CD4-positive, alpha-beta T cell treated with Interleukin-17A for 4 hours (primary cell): ENCODE data around the gene EEPD1.

Experiments used
- DNase-seq: peaks from one replicate; pipeline ENCODE4 v3.0.0-alpha.2; 2020; ENCODE audit warnings: mixed read lengths

EEPD1 gene

DNA sequence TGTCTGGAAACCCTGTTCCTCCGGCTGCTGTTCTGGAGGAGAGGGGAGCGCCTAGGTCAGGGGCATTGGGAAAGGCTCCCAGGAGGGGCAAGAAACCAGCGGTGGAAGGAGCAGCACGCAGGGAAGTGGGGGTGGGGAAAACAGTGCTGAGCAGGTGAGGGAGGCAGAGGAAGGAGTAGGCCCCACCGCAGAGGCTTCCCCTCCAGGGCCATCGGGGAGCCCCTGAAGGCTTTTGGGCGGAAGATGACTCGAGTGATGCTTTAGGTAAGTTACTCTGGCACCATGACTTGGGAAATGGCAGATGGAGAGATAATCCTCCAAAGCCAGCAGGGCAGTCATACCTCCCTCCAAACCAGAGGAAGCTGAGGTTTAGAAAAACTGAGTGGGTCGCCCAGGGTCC, 130.1 kb downstream of the EEPD1 start:
- DNase-seq, result peak; percentile 22

DNA sequence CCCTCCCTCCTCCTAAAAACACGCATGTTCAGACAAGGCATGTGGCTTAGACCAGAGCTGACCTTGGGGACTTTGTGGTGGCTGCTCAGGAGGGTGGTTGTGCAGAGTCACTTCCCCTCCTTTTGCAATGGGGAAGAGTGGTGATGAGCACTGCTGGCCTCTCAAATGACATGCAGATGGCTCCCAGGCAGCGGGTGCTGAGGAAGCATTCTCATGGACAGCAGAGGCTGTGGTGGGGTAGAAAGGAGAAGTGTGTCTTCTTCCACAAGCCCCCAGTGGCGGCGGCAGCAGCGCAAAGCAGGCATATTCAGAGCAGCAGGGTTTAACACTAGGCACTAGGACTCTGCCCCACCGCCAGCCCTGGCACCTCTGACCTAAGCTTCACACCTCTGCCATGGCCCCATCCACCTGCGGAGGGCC, 130.7 kb downstream of the EEPD1 start:
- peak; percentile 13 for DNase-seq

DNA sequence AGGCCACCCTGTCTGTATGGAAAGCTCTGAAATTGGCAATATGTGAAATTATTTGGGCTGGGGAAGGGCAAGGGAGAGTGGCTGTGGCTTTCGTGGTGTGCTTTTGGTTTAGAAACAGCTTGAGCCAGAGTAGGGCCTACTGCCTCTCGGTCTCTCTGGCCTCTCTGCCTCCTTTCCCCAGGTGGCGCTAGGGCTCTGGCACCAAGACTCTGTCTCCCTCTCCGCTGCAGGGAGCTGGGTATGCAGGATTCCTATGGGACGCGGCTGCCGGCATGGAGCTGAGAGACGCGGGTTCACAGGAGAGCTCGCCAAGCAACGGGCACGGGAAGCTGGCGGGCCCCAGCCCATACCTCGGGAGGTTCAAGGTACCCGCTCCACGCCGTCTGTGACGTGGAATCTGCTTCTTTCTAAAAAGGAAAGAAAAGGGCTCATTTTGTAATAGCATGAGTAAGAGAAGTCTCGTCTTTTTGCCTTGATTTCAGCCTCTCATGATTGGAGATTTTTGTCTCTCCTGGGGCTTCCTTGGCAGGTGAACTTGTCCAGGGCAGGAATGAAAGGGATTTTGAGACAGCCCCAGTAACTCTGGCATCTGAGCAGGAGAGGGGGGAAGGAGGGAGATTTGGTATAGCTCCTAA, 131.5 kb downstream of the EEPD1 start:
- no peak for DNase-seq

DNA sequence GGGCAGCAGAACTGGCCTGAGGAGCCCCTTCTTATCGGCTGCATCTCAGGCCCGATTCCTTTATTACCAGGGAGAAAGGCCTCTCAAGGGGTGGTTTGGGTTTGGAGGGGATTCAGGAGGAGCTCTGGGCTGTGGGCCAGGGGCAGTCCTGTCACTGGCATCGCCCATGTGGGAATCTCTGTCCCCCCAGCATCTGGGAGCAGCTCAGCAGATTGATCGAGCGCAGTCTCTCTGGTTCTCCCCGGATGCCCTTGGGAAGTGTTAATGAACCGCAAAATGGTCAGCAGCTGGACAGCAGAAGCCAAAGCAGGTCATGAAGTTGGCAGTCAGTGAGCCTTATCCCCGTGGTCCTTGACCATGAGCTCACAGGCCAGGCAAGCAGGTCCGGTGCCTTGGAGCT, 132.2 kb downstream of the EEPD1 start:
- no peak for DNase-seq

DNA sequence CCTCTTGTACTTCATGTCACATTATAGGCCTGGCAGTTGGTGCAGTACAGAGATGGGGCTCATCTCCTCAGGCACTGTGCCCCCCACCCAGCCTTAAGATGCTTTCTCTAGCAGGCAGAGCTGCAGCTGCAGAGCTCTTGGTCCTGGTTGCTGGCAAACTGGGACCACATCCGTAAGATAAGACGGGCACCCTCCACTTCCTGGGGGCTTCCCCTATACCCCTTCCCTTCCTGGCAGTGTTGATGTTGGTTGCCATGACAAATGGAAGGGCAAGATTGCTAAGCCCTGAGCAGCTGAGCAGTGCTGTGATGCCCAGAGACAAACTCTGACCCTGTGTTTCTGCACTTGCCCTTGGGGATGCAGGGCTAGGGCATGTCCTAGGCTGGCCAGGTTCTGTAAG, 133.2 kb downstream of the EEPD1 start:
- peak; percentile 67 for DNase-seq

DNA sequence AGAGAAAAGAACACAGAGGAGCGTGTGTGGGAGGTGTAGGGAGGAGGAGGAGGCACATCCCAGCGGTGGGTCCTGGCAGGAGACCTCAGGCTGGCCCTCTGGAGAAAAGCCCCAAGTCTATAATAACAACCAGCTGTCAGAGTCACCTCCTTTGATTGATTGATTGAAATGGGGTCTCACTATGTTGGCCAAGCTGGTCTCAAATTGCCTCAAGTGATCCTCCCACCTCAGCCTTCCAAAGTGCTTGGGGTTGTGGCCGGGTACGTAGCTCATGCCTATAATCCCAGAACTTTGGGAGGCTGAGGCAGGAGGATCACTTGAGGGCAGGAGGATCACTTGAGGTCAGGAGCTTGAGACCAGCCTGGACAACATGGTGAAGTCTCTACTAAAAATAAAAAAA, 133.6 kb downstream of the EEPD1 start:
- no peak for DNase-seq

DNA sequence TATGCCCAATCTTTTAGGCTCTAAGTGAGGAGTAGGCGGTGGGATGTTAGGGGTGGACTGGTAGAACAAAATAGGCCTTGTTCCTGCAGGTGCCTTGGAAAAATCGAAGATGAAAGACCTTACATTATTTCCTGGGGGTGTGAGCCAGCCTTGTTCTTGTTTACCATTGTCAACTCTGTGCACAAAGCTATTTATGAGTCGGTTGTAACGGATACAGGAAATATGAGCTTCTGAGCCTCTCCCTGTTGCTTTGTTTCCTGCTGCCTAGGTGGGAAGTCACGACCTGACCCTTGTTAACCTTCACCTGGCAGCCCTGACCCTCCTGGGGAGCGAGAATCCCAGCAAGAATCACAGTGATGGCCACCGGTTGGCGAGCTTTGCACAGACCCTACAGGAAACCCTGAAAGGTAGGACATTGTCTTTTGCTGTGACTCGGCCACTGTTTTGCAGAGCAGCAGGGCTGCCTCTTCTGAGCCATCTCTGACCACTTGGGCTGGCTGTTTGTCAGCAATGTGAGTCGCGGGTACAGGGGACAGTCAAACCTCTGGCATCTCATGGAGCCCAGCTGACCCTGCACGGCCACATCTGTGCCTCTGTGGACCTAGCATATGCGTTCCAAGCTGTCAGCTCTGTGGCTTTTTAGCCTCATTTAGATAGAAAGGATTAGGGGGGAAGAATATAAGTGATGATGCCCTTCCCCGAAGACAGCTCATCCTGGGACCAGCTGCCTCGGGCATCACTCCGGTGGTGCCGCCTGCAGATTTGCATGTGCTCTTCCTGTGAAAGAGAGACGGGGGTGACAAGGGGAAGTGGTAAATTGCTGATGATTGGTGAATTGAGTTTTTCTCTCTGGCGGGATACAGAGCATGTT, 134.6 kb downstream of the EEPD1 start:
- DNase-seq, result peak; percentile 61

DNA sequence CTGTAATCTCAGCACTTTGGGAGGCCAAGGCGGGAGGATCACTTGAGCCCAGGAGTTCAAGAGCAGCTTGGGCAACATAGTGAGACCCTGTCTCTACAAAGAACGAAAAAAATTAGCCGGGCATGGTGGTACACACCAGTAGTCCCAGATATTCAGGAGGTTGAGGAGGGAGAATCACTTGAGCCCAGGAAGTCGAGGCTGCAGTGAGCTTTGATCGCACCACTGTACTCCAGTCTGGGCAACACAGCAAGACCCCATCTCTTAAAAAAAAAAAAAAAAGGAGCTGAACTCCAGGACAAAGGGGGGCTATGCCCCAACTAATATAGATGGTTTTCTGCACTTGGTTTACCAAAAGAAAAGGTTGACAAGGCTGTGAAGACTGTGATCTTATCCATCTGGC, 135.4 kb downstream of the EEPD1 start:
- no peak for DNase-seq

DNA sequence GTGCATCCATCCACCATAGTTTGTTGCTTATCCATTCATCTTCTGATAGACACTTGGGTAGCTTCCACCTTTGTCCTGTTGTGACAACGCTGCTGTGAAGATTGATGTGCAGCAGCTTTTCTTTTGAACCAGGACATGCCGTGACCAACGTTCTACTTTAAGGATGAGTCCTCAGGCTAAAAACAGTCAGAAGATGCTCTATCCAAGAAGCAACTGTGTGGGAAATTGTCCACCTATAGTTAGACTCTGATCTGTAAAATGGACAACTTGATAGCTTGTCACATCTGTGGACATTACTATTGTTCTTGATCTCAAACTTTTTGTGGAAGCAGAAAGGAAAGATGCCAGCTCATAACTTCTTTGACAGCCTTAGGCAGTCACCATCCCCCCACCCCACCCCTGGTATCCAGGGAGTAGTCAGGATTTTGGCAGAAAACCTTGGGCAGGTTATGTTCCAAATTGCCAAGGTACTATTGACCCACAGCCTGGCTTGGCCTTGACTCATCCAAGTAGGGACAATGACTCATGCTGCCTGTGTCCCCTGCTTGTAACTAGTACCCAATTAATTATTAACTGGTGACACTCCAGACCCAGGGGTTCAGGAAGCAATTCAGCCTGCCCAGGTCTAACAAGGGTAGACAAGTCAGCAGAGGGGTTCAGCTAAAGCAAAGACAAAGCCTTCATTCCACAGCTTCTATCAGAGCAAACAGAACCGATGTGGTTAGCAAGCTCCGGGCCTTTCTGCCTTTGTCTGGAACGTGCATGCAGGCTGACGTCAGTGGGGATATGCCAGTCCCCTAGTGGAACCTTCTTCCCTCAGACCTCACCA, 137.0 kb downstream of the EEPD1 start:
- DNase-seq, result no peak

DNA sequence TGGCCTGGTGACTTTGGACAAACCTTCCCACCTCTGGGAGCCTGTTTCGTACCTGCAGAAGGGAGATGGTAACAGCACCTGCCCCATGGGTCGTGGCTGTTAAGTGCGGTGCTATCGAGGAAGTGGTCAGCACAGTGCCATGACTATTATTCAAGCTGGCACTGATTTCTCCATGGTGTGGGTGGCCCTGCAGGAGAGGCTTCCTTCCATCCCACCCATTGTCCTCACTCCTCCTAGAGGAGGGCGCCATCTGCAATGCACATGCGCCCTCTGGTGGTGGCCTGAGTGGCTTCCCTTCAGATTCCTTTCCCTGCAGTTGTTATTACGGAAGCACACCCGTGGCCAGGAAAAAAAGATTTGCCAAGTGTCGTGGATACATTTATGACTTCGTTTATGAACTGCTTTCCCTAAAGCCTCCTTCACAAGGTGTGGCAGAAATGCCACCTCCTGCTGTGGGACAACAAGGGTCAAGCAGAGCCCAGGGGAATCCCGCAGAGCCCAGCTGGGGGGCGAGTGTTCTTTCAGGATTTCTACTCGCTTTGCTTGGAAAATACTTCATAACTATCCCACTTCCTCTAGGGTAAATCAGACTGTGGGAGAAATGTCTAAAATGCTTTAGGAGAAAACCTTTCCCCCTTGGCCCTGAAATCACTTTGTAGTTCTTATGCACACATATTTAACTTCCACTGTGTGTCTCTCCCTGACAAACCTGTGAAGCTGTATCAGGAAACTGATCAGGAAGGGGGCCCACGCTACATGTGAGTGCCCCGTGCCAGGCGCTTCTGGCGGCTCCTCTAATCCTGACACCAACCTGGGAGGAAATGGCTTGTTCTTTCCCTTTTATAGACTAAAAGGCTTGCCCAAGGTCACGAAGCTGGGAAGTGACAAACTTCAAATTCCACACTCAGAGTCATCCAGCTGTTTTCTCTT, 138.6 kb downstream of the EEPD1 start:
- peak; percentile 88 for DNase-seq

DNA sequence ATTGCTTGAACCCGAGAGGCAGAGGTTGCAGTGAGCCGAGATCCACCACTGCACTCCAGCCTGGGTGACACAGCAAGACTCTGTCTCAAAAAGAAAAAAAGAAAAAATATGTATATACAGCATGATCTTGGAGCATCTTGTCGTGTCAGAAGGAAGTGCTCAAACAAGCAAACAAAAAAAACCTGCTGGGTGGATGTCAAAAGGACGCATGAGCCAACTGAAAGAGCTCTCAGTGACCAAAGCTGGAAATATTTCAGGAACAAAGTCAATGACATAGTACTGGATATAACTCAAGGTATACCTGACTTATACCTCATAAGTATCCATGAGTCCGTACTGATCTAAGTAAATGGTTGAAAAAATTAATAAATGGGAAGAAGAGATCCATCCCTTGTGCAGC, 142.0 kb downstream of the EEPD1 start:
- no peak for DNase-seq

DNA sequence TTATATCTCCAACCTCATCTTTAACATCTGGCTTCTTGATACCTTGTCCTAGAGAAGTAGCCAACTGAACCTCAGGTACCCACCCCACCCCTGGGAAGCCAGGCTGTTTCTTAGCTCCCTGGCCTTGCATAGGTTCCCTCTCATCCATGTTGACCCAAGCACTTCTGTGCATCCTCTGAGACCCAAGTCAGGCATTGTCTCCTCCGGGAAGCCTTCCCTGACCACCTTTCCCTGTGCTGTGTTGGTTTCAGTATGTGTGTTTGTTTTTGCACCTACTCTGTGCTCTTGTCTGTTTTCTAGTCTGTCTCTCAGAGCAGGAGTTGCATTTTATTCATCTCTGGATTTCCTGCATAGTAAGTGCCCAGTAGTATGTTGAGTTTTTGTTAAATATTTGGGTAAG, 143.2 kb downstream of the EEPD1 start:
- DNase-seq, result no peak

DNA sequence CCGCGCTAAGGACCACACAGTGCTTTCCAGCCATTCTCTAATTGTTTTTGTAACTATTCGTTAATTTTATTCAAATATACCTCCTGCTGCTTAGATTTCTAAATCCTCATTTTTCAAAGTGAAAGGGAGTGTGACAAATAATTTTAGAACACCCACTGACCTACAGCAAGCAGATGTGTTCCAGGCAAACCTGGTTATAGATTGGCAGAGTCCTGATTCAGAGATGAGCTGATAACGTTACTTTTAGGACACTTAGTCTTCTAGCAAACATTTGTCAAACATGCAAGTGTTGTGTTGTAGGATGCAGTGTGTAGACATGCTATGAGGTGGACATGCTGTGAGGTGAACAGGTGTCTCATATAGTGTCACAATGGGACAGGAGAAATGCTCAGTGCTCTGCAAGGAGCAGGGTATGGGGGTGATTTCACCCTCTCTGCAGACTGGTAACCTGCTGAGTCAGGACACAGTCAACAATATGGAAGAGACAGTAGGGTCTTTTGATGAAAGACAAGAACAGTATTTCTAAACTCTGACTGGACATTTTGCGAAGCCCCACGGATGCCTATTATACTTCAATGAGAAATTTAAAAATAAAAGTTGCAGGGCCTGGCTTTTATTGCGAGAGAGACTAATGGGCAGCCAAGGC, 144.4 kb downstream of the EEPD1 start:
- no peak for DNase-seq

DNA sequence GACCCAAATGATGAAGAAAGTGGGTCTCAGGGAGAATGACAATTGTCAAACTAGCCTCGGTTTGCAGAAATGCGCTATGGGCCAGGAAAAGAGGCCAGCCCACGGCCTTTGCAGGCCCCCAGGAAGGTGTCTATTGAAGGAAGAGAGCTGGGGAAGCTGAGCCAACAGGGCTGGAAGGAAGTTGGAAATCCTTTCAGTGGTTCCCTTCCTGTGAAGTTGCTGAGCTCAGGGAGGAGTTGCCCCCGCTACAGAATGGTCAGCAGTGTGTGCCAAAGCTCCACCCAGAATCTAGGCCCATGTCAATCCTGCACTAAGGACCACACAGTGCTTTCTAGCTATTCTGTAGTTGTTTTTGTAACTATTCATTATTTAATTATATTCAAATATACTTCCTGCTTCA, 145.1 kb downstream of the EEPD1 start:
- DNase-seq, result no peak

DNA sequence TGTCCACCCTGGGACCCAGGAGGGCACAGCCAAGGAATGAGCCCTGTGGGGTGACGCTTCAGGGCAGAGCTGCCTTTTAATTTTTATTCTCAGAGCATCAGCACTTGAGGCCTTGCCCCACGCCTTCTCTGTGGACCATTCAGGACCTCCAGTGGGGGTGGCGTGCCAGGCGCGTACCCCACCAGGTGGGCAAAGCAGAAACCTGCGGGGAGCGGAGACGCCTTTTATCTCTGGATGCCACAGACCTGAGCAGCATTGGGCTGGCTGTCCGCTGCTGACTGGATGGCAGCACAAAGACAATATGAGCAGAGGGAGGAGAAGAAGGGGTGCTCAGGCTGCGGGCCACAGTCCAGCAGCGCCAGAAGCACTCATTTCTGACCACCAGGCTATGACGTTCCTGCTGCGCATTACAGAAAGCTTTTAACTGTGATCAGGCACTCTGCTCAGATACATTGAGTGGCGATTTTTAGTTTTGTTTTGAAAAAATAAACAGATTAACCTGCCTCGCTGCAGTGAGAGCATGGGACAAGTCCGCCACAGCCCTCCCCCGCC, 146.2 kb downstream of the EEPD1 start:
- no peak for DNase-seq

DNA sequence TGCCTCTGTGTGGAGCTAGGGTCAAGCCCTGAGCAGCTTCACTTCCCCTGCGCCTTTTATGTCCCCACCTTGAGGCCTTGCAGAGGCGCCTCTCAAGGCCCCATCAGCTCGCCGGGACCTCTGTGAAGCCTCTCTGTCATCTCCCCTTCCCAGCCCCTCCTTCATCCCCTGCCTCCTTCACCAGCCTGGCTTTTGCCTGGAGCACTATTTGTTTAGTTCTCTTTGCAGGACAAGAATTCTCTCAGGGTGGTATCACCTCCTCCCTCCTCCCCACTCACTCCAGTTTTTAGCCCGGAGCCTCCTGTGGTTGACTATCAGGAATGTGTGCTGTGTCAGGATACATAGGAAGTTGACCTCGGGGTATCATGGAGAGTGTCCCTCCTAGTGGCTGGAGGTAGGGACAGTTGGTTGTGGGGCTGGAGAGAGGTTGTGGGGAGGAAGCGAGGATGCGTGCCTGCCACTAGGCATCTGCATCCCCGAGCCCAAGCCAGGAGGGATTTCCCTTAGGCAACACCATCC, 146.8 kb downstream of the EEPD1 start:
- DNase-seq, result no peak

DNA sequence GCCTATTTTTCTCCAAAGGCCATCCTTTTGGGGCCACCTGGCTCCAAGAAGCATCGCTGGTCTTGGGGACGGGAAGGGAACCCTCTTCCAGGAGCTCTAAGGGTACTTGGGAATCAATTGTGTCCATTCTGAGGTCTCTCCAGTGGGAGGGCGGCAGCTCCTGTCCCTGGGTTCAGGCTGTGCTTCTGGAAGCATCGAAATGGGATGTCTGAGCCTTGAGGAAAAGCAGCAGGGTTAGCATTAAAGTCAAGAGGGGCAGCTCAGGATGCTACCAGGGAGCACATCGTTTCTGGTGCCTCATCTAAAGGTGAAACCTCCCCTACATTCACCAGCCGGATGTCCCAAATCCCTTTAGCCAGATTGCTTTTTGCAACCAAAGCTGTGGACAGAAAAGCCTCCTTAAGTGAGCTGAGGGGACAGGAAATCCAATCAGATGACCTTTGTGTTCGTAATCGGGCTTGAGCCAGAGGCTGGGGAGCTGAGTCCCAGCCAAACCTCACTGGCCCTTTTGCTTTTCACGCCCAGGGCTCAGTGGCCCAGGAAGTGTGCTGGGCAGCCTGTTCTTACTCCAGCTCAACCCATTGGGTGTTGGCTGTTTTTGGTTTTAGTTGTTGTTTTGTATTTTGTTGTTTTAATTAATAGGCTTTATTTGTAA, 147.8 kb downstream of the EEPD1 start:
- DNase-seq, result no peak

DNA sequence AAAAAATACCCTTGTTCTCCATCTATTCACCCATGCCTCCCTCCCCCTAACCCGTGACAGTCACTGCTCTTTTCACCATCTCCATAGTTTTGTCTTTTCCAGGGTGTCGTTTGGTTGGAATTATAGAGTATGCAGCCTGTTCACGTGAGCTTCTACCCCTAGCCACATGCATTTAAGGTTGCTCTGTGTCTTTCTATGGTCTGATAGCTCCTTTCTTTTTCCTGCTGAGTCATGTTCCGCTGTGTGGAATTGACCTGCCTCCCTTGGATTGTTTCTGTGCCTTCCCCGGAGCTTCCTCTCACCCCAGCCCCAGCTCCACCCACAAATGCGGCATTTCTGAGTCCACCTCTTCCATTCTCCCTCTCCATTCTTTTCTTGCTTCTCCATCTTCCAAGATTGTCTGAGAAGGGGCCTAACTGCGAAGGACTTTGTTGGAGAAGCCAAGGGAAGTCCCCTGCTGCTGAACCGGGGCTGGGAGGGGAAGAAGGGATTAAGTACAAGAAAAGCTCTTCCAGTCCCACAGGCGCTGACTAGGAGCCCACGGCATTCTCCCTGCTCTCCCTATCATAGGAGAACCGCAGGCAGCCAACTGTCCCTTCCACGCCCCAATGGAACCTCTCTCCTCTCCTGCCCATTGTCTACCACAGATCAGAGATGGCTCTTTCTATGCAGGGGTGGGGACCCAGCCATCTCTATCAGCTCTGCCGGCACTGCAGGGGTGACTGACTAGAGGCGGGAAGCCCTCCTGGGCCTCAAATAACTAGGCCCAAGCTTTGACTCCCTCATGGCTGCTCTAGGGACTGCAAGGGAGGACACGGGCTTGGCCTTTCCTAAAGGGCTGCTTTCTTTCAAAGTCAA, 149.1 kb downstream of the EEPD1 start:
- DNase-seq, result no peak

DNA sequence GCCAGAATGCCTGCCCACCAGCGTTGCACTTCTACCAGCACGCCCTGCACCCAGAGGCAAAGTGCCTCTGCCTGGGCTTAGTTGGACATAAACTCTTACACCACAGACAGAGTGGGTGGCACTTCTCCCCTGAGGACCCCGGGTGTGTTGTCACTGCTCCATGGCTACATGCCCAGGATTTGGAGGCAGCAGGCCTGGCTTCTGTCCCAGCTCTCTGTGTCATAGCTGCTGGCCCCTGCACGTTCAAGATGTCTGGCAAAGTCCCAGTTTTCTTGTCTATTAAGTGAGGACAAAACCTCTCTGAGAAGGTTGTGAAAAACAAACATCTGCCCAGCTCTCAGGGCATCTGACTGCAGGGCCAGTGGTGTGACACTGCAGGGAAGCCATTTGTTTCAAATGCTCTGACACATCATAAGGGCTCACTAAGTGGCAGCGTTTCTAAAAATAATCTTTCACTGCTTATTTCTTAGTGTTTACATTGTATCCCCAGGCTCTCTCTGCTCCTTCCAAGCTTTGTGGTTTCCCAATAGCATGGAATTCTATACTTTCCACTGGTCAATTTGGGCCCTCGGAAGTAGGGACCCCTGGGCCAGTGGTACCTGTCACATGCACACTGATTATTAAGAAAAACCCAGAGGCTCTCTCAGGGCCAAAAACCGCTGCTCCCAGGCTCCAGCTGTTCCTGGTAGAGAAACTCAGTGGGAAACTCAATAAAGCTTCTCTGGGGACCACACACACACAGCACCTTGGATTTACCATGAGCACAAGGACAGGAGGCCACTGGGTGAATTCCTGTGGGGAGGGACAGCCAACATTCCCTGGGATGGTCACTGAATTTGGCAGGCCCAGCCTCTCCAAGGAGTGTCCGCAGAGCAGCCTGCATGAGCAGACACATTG, 150.4 kb downstream of the EEPD1 start:
- no peak for DNase-seq
